Measurements from ENCODE around the gene SCART1. TPM values are rescaled to one million over a fixed set of nuclear protein-coding genes. Genes with fewer than 3 reads are reported as not detected.
"Not testable (repeated sequence)": the region's sequence is repeated elsewhere in the genome, so short reads cannot be mapped to it uniquely, and the experiment has no call there.

The SCART1 gene
- total RNA-seq, 4 donors from 2014 or later, result 0.11 to 1.4 (median 0.71) TPM

- Histone ChIP-seq H3K36me3 (peaks cover 0 to 4% of the 10 kb centered on the region in 2 donors), H3K27ac (no peak overlapping the region), H3K9me3 (peaks cover 0 to 14% (median 0%) of the 10 kb centered on the region in 3 donors), H3K4me3 (no peak overlapping the region), H3K27me3 (no peaks in the 10 kb centered on the region), H3K4me1 (no peaks in the 10 kb centered on the region)
- in situ Hi-C loops (cut with MboI; ENCODE audit: low sequenced_read_pairs in 4 of 4) (no loop called here), intact Hi-C loops (cut with DNase I; ENCODE audit: low total_unique reads) (no loop called here)
- ATAC-seq (no peak), DNase-seq (no peak)
- TF ChIP-seq POLR2A (IDR thresholded peaks at IDR 0.05) (no peak), CTCF (IDR thresholded peaks at IDR 0.05 in 4 of 5, conservative IDR thresholded peaks at IDR 0.05 in 1 of 5) (no peak)
Measured at GRCh38 chr10:133488354-133488753, 34.6 kb downstream of the SCART1 start.

- Histone ChIP-seq H3K36me3 (peaks cover 0 to 4% of the 10 kb centered on the region in 2 donors), H3K9me3 (peaks cover 0 to 14% (median 0%) of the 10 kb centered on the region in 3 donors), H3K27ac (no peak overlapping the region), H3K4me1 (no peaks in the 10 kb centered on the region), H3K27me3 (no peaks in the 10 kb centered on the region), H3K4me3 (no peak overlapping the region)
- TF ChIP-seq POLR2A (IDR thresholded peaks at IDR 0.05) (no peak), CTCF (IDR thresholded peaks at IDR 0.05 in 4 of 5, conservative IDR thresholded peaks at IDR 0.05 in 1 of 5) (no peak)
- intact Hi-C loops (cut with DNase I; ENCODE audit: low total_unique reads), result no loop called here
- ATAC-seq (no peak), DNase-seq (no peak)
- in situ Hi-C loops (cut with MboI; ENCODE audit: low sequenced_read_pairs in 4 of 4), result no loop called here
Measured at GRCh38 chr10:133489816-133490588, 36.3 kb downstream of the SCART1 start.

GRCh38 chr10:133493562-133493961 lies 39.8 kb downstream of the SCART1 start:
- H3K36me3 ChIP-seq; DNase-seq; ATAC-seq; H3K27ac ChIP-seq; H3K27me3 ChIP-seq; intact Hi-C loops (cut with DNase I; ENCODE audit: low total_unique reads); H3K4me3 ChIP-seq; in situ Hi-C loops (cut with MboI; ENCODE audit: low sequenced_read_pairs in 4 of 4); H3K4me1 ChIP-seq; H3K9me3 ChIP-seq: not testable (repeated sequence)

- in situ Hi-C loops (cut with MboI; ENCODE audit: low sequenced_read_pairs in 4 of 4), result not testable (repeated sequence)
Measured at GRCh38 chr10:133497363-133497762, 43.6 kb downstream of the SCART1 start.

GRCh38 chr10:133499176-133499575 lies 45.4 kb downstream of the SCART1 start:
- H3K27ac ChIP-seq; ATAC-seq; H3K27me3 ChIP-seq; H3K4me1 ChIP-seq; intact Hi-C loops (cut with DNase I; ENCODE audit: low total_unique reads); in situ Hi-C loops (cut with MboI; ENCODE audit: low sequenced_read_pairs in 4 of 4); DNase-seq; H3K9me3 ChIP-seq; H3K4me3 ChIP-seq: not testable (repeated sequence)
- peaks cover 0 to 13% of the 10 kb centered on the region in 2 donors for H3K36me3 ChIP-seq

More at GRCh38 chr10:133497363-133497762, 43.6 kb downstream of the SCART1 start:
- H3K27ac ChIP-seq; ATAC-seq; H3K36me3 ChIP-seq; DNase-seq; H3K4me3 ChIP-seq; H3K4me1 ChIP-seq; intact Hi-C loops (cut with DNase I; ENCODE audit: low total_unique reads); H3K27me3 ChIP-seq; H3K9me3 ChIP-seq: not testable (repeated sequence)

GRCh38 chr10:133500897-133501296 lies 47.2 kb downstream of the SCART1 start:
- intact Hi-C loops (cut with DNase I; ENCODE audit: low total_unique reads); H3K9me3 ChIP-seq; H3K27me3 ChIP-seq; H3K4me3 ChIP-seq; H3K4me1 ChIP-seq; ATAC-seq; DNase-seq; in situ Hi-C loops (cut with MboI; ENCODE audit: low sequenced_read_pairs in 4 of 4); H3K27ac ChIP-seq: not testable (repeated sequence)
- H3K36me3 ChIP-seq, result peaks cover 0 to 13% of the 10 kb centered on the region in 2 donors

All from gastrocnemius medialis (tissue), 4 donors.